Colonic mucosa (tissue), 4 donors: ENCODE data around the gene ATP10D. TPM values are rescaled to one million over a fixed set of nuclear protein-coding genes. Genes with fewer than 3 reads are reported as not detected.

Experiments
- DNase-seq: peaks from one replicate; pipeline ENCODE4 v3.0.0-alpha.2; 2020
- H3K27ac ChIP-seq: fragments of 200-600 bp; one replicate; pipeline ENCODE4 v1.8.0; 2021
- H3K27me3 ChIP-seq: fragments of 200-600 bp; one replicate; pipeline ENCODE4 v1.8.0; 2021
- H3K36me3 ChIP-seq: fragments of 200-600 bp; one replicate; pipeline ENCODE4 v1.8.0; 2021
- H3K4me1 ChIP-seq: fragments of 200-600 bp; one replicate; pipeline ENCODE4 v1.8.0; 2021; ENCODE audit warnings: mild to moderate bottlenecking
- H3K4me3 ChIP-seq: fragments of 200-600 bp; one replicate; pipeline ENCODE4 v1.8.0; 2021
- H3K9ac ChIP-seq, 2 donors: one replicate each; pipeline ENCODE4 v1.7.0; 2013; ENCODE audit warnings: control low read depth in 2 of 2, low read depth in 2 of 2, low read length in 2 of 2
- H3K9me3 ChIP-seq: fragments of 200-600 bp; one replicate; pipeline ENCODE4 v1.8.0; 2021
- CTCF ChIP-seq: fragments of 200-600 bp; IDR thresholded peaks from one replicate; pipeline ENCODE4 v1.8.0; 2022; ENCODE audit warnings: antibody characterized with exemption, mild to moderate bottlenecking
- intact Hi-C: fragments of 100-400 bp; cut with DNase I; formaldehyde crosslinking; loops from one replicate; pipeline ENCODE4 v1.14.1; 2022
- total RNA-seq, 2 donors: library from RNA; stranded (reverse); fragmentation: NEBNext Ultra II Directional in 1 of 2; extraction: Animal tissue kit (Norgen Biotek cat#: 25700) in 1 of 2; gene quantifications; one replicate each; pipeline ENCODE4 v1.2.1, GENCODE V29; 2021
- donor health status: healthy.
- donor health status: DM: no; HTN: no; CAD: no.
- donor health status: DM: no; HTN: no; CAD: no.

The ATP10D gene
- total RNA-seq, 2 donors from 2014 or later, result 8.6 to 11.3 TPM

- intact Hi-C loops, result no loop called here
- Histone ChIP-seq H3K36me3 (no peaks in the 10 kb centered on the region), H3K27me3 (no peaks in the 10 kb centered on the region), H3K9me3 (no peaks in the 10 kb centered on the region), H3K4me3 (no peak overlapping the region), H3K4me1 (no peaks in the 10 kb centered on the region), H3K9ac (no peak overlapping the region), H3K27ac (no peak overlapping the region)
- TF ChIP-seq CTCF, result no peak
- DNase-seq, result no peak
Measured at GRCh38 chr4:47615385-47615784, 130.3 kb downstream of the ATP10D start.

- H3K4me1 ChIP-seq, result no peaks in the 10 kb centered on the region
- no peak overlapping the region for H3K9ac ChIP-seq
- no peak for TF ChIP-seq CTCF
- no peak overlapping the region for H3K4me3 ChIP-seq
- no peaks in the 10 kb centered on the region for H3K36me3 ChIP-seq
- no peaks in the 10 kb centered on the region for H3K9me3 ChIP-seq
- H3K27me3 ChIP-seq, result no peaks in the 10 kb centered on the region
- H3K27ac ChIP-seq, result no peak overlapping the region
- DNase-seq, result no peak
- intact Hi-C loops, result no loop called here
Measured at GRCh38 chr4:47617607-47618006, 132.5 kb downstream of the ATP10D start.

GRCh38 chr4:47619691-47620090 is 134.6 kb downstream of the ATP10D start:
- no peaks in the 10 kb centered on the region for H3K36me3 ChIP-seq
- no peaks in the 10 kb centered on the region for H3K27me3 ChIP-seq
- intact Hi-C loops, result no loop called here
- H3K27ac ChIP-seq, result no peak overlapping the region
- H3K4me3 ChIP-seq, result no peak overlapping the region
- H3K9ac ChIP-seq, result no peak overlapping the region
- no peak for TF ChIP-seq CTCF
- H3K9me3 ChIP-seq, result no peaks in the 10 kb centered on the region
- no peaks in the 10 kb centered on the region for H3K4me1 ChIP-seq
- no peak for DNase-seq

GRCh38 chr4:47621181-47621580 is 136.1 kb downstream of the ATP10D start:
- Histone ChIP-seq H3K9me3 (no peaks in the 10 kb centered on the region), H3K9ac (no peak overlapping the region), H3K27me3 (no peaks in the 10 kb centered on the region), H3K4me1 (no peaks in the 10 kb centered on the region), H3K27ac (no peak overlapping the region), H3K36me3 (no peaks in the 10 kb centered on the region), H3K4me3 (no peak overlapping the region)
- no peak for DNase-seq
- intact Hi-C loops, result no loop called here
- TF ChIP-seq CTCF, result no peak

GRCh38 chr4:47624031-47624441 is 139.0 kb downstream of the ATP10D start:
- intact Hi-C loops, result no loop called here
- DNase-seq, result no peak
- Histone ChIP-seq H3K9ac (no peak overlapping the region), H3K4me1 (no peaks in the 10 kb centered on the region), H3K4me3 (no peak overlapping the region), H3K36me3 (no peaks in the 10 kb centered on the region), H3K27ac (no peak overlapping the region), H3K9me3 (no peaks in the 10 kb centered on the region), H3K27me3 (no peaks in the 10 kb centered on the region)
- TF ChIP-seq CTCF, result no peak

GRCh38 chr4:47631161-47631560 is 146.1 kb downstream of the ATP10D start:
- DNase-seq, result no peak
- Histone ChIP-seq H3K27me3 (no peaks in the 10 kb centered on the region), H3K4me3 (no peak overlapping the region), H3K9ac (no peak overlapping the region), H3K36me3 (no peaks in the 10 kb centered on the region), H3K9me3 (no peaks in the 10 kb centered on the region), H3K4me1 (no peaks in the 10 kb centered on the region), H3K27ac (no peak overlapping the region)
- intact Hi-C loops, result no loop called here
- TF ChIP-seq CTCF, result no peak
